HG02885 (cell line): ENCODE data around the gene FBXL19.
A peak's percentile ranks its signal among the peaks of the same experiment; 100 is the strongest.

Source experiments
- ATAC-seq: cut with Tn5 transposase; IDR thresholded peaks from one replicate; pipeline ENCODE4 v1.9.1; 2021; ENCODE audit warnings: mild to moderate bottlenecking; ENCODE audit not compliant: unreplicated experiment, poor library complexity

FBXL19 gene

DNA sequence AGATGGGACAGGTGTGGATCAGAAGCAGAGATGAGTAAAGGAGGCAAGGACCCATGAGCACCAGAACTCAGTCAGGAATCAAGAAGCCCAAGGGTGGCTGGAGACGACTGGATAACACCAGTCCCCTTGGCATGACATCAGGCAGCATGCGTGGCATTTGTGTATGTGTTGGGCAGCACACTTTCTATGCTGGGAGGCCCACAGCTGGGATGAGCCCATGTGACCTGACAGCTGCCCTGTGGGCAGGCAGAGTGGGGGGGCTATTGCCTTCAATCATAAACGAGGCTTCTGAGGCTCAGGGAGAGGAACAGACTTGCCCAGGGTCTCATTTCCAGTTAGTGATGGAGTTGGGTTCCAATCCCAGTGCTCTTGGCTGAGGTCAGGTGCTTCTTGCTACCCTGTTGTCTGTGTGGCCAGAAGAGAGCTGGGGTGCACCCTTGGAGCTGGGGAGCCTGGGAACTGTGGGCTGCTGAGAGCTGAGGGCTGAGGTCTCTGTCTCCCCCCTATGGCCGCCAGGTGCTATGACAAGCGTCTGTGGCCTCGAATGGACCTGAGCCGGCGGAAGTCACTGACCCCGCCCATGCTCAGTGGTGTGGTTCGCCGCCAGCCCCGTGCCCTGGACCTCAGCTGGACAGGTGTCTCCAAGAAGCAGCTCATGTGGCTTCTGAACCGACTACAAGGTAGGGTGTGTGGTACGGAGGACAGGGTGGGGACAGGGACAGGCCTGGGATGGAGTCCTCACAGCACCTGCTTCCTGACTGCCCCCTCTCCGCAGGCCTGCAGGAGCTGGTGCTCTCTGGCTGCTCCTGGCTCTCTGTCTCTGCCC lies 18.4 kb downstream of the FBXL19 start:
- peak; percentile 95 for ATAC-seq

DNA sequence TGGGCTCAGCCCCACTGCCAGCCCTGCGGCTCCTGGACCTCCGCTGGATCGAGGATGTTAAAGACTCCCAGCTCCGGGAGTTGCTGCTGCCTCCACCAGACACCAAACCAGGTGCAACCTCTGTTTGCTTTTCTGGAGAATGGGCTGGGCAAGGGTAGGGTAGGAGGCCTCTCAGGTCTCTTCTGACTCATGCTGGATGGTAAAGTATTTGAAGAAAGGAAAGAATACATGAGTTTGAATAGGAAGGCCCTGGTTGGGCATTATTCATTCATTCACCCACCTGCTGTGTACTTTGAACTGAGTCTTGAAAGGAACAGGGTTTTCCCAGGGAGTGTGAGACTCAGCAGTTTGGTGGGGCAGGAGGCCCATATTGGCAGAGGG lies 19.0 kb downstream of the FBXL19 start:
- ATAC-seq: no peak

DNA sequence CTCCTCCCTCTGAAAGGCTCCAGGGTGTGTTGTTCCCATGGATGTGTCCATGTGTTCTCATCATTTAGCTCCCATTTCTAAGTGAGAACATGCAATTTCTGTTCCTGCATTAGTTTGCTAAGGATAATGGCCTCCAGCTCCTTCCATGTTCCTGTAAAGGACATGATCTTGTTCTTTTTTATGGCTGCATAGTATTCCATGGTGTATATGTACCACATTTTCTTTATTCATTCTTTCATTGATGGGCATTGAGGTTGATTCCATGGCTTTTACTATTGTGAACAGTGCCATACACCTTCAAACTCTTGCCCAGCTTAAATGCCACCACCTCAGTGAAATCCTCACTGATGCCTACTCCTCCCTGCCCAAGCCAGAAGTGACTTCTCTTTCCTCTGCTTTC lies 21.0 kb downstream of the FBXL19 start:
- ATAC-seq: no peak

DNA sequence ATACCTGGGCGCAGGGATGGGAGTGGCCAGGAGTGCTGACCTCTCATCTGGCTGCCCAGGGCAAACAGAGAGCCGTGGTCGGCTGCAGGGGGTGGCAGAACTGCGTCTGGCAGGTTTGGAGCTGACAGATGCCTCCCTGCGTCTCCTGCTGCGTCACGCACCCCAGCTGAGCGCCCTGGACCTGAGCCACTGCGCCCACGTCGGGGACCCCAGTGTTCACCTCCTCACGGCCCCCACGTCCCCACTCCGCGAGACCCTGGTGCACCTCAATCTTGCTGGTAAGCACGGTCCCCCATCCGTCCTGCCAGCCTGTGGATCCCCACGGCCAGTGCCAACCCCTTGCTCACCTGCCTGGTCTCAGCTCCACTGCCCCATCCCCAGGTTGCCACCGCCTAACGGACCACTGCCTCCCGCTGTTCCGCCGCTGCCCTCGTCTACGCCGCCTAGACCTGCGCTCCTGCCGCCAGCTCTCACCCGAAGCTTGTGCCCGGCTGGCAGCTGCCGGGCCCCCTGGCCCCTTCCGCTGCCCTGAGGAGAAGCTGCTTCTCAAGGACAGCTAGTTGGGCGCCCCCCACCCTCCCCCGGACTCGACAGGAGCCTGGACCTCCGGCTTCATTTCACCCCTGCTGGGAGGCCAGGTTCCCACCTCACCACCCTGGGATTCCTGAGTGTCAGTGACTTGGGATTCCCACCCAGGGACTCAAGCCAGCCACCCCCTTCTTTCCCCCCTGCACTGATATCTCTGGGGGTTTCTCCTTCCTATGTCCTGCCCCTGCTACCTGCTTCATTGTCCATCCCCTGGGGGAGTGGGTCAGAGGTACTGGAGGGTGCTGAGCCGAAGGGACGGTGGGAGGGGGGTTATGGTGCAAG lies 23.5 kb downstream of the FBXL19 start:
- no peak for ATAC-seq

DNA sequence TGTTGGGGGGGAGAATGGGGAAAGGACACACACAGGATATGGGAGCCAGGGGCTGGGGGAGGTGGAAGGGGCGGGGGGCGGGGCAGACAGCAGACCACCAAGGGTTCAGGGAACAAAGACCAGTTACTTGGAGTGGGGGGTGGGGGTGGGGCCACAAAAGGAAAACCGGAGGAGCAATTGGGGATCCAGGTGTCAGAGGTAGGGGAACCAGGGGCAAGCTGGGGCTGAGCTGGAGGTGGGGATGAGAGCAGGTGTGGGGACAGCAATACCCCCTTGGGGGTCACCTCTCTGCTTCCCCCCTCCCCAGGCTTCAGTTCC lies 24.1 kb downstream of the FBXL19 start:
- no peak for ATAC-seq

DNA sequence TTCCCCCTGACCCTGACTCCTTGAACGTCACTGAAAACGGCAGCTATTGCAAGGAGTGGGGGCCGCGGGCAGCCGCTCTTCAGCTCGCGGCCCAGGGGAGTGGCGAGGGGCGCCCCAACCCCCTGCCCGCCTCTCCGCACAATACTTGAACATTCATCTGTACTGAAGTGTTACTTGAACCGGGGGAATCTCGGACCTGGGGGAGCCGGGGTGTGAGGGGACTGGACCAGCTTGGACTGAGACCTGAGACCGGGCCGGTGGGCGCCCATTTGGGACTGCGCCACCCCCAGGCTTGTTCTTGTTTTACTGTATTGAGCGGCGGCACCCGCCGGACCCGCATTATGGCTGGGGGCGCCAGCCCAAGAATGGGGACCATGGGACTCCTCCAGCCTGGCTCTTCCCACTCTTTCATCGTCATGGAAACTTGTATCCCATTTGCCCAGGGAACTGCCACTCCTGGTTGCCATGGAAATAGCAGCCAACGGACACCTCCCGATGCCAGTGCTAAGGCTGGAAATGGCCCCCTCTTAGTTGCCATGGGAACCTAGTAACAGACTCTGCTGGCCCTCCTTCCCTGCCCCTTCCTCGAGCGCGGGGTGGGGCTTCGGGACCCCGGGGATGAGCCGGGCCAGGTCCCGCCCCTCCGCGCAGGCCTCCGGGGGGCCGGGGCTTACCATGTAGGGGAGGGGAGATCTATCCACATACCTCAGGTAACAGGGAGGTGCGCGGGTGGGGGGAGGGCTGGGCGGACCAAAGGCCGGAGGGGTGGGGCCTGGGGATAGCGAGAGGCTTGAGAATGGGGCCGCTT lies 24.7 kb downstream of the FBXL19 start:
- peak; percentile 4 for ATAC-seq

DNA sequence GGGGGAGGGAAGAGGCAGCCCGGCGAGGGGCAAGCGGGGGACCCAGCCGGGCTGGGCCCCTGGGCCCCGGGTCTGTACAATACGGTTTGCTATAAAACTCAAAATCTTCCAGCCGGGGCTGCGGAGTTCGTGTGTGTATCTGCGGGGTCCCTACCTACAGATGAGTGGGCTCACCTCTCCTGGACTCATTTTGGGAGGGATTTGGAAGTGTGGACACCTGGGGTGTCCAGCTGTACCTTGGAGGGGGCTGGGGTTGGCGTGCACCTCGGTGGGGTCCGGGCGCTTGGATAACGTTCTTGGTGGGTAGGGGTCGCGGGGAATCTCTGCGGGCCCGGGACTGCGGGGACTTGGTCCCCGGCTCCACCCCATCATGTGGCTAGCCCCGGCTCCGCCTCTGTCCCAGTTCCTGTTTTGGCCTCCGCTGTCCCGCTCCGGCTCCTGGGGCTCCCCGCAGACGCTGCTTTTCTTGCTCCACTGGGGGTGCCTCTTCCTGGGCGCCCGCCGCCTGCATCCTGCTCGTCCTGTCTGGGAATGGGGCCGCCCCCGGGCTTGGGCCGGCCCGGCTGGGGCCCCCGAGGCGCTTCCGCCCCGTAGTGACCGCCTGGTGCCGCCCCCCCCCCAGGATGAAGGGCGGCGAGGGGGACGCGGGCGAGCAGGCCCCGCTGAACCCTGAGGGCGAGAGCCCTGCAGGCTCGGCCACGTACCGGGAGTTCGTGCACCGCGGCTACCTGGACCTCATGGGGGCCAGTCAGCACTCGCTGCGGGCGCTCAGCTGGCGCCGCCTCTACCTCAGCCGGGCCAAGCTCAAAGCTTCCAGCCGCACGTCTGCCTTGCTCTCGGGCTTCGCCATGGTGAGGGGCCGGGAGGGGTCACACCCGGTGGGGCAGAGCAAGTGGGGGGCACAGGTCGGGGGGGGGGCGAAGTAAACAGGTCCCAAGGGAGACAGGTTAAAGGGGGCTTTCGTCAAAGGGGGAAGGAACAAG lies 25.6 kb downstream of the FBXL19 start, which contains the start of gene ORAI3:
ORAI3 (plus strand) TSS at position 402 of the 983 bp plus-strand sequence; CDS start at position 624, 222 bp downstream.
- ATAC-seq: peak; percentile 68

DNA sequence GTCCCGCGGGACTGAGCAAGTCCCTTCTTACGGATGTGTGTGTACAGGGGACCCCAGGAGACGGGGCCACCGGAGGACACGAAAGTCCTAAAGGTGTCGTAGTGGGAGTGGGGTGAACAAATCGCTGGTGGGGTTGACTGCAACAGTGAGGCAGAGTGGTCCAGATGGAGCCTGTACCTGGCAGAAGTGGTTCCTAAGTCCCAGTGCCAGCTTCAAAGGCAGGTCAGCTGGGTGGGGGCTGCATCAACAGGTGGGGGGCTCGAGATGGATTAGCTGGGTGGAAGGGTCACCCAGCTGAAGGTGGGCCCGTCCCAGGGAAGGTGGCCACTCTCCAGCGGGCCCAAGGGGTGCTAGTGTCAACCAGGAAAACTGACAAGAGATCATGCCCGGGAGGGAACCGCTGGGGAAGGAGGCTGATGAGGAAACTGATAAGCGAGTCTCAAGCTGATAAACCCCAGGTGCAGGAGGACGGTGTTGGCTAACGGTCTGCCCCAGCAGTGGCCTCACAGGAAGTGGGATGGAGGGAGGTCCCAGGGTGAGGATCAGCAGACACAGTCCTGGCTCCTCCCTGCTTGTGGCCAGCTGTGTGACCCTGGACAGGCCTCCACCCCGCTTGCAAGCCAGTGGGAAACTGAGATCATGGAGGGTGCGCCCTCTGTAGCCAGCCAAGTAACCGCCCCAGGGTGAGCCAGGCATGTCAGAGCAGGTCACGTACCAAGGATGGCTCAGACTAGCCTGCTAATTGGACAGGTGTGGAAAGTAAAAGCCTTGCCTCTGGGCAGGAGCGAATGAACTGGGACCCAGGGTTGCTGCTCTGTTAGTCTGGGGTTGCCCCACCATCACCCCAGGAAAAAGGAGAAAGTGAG lies 26.5 kb downstream of the FBXL19 start:
- peak; percentile 47 for ATAC-seq

DNA sequence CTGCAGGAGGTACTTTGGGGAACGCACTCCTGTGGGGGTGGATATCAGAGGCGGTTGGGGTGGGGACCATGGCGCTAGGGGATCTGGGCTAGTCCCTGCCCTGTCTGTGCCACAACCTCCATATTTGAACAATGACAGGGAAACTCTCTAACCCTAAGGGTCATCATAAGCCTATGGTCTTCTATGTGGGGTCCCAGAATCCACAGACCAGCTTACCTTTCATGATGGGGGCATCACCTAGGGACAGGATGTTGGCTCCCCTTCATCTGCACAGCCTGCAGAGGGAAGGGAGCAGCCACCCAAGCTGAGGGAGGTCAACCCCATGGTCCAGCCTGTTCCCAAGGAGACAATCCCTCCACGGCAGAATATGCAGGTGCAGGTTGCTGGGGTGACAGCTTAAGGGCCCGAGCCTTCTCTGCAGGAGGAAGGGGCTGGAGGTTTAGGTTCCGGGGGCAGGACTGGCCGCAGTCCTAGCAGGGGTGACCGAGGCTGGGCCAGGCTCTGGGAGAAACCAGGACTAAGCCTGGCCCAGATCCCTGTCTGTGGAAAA lies 27.2 kb downstream of the FBXL19 start:
- ATAC-seq: no peak

DNA sequence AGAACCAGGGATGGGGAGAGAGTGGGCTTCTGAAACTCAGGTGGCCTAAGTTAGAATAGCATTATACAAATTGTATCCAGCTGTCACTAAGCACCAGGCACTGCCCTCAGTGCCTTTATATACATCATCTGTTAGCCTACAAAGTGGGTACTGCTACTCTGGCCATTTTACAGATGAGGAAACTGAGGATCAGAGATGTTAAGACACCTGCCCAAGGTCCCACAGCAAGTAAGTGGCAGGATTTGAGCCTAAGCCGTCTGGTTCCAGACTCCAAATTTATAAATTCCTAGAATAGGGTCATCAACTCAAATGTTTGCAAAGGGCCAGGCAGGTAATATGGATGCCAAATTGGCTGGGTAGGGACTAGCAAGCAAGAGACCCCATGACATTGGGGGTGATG lies 27.8 kb downstream of the FBXL19 start:
- no peak for ATAC-seq

DNA sequence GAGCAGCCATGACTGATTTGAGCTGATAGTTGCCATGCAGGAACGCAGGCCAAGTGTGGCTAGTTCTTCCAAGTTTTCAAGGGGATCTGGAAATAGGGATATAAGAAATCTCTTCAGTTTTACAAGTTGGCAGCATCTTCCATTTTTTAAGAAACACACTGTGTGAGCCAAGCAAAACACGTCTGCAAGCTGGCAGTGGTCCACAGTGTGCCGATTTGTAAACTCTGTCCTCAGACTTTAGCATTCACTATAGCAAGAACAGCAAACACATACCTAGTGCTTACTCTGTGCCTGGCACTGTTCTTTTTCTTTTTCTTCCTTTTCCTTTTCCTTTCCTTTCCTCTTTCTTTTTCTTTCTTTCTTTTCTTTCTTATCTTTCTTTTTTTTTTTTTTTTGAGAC lies 28.4 kb downstream of the FBXL19 start:
- ATAC-seq: no peak

DNA sequence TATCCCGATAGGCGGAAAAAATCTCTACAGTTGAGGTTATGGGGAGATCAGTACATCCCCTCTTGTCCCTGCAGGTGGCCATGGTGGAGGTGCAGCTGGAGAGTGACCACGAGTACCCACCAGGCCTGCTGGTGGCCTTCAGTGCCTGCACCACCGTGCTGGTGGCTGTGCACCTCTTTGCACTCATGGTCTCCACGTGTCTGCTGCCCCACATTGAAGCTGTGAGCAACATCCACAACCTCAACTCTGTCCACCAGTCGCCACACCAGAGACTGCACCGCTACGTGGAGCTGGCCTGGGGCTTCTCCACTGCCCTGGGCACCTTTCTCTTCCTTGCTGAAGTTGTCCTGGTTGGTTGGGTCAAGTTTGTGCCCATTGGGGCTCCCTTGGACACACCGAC lies 29.7 kb downstream of the FBXL19 start:
- ATAC-seq: no peak

DNA sequence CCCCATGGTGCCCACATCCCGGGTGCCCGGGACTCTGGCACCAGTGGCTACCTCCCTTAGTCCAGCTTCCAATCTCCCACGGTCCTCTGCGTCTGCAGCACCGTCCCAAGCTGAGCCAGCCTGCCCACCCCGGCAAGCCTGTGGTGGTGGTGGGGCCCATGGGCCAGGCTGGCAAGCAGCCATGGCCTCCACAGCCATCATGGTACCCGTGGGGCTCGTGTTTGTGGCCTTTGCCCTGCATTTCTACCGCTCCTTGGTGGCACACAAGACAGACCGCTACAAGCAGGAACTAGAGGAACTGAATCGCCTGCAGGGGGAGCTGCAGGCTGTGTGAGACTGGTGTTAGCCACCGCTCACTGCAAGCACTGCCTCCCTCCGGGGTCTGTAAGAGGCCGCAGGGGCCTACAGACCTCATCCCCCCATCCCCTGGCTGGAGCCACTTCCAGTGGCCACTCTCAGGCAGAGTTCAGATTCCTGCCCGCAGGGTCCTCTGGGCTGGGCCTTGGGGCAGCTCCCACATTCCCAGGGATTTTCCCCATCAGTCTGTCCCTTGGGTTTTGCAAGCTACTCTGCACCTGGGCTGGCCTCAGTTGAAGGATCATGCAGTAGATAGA lies 30.2 kb downstream of the FBXL19 start:
- ATAC-seq: no peak

DNA sequence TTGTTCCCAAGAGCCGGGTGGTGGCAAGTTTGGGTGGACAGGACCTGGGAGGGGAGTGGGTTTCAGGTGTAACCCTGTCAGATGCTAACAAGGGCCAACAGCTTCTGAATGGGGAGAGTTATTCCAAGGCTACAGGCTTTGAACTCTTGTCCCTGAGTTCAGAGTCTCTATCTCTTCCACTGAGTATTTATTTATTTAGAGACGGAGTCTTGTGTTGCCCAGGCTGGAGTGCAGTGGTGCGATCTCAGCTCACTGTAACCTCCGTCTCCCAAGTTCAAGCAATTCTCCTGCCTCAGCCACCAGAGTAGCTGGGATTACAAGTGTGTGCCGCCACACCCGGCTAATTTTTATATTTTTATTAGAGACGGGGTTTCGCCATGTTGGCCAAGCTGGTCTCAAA lies 31.6 kb downstream of the FBXL19 start:
- no peak for ATAC-seq

DNA sequence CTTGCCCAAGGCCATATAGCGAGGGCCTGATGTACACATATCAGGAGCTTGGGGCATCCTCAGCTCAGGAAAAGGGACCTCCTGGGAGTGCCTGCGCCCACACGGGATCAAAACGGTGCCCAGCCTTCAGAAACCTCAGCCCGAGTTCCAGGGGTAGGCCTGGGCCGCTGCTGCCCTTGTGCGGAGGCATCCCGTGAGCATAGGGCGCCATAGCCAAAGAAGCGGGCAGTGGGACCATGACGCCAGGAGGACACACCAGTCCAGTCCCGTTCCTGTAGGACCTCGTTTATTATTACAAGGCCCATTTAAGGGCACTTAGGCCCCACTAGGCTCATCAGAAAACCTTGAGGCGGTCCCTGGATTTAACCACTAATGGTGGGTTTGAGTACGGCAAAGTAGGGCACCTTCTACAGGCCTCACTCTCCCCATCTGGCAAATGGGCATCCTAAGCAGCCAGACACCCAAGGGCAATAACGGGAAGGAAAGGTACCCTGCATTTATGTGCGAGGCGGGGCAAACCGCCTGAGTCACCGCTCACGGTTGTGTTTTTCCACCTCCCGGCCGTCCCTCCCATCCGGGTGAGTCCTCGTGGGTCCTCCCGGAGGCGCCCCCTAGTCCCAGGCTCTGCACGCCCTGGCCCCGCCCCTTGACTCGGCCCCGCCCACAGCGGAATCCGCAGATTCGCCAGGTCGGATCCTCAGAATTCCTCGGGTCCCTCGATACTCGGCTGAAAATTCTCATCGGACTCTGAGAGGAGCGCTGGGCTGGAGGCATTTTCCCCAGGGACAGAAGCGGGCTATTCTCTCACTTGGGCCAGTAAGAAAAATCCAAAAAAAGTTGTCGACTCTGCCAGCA lies 33.5 kb downstream of the FBXL19 start:
- peak; percentile 53 for ATAC-seq

DNA sequence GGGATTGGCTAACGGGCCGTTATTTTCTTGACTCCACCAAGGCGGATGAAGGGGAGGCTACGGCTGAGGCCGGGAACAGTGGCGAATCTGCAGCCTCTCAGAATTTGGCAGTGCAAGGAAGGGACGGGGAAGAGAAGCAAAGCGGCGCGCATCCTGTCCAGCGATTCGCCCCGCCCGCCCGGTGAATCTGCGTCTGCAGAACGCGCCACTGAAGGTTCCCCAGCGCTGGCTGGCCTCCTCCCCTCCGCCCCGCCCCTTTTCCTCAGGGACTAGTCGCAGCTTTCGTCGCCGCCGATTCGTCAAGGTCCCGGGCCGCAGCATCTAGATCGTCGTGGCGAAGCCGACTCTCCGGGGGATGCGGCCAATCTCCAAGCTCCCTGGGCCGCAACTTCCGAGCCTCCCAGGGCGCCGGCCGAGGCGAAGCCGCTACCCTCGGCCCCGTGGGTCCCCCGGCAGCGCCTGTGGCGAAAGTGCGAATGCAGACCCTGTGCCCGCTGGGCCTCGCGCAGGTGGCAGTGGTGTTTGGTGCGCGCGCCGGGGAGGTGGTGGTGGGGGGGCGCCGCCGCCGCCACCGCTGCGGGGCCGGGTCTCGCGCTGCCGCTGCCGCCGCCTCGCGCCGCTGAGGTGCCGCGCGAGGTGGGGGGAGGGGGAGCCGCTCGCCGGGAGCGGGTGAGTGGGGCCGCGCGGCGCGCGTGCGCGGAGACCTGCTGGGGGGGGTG lies 34.2 kb downstream of the FBXL19 start, which contains the start of gene SETD1A:
SETD1A (plus strand) TSS at position 299 of the 719 bp plus-strand sequence. CDS start 978 bp downstream, outside the sequence.
- peak; percentile 75 for ATAC-seq
